Measurements from ENCODE around the gene CDH24. TPM values are rescaled to one million over a fixed set of nuclear protein-coding genes. Genes with fewer than 3 reads are reported as not detected.

Gene CDH24
- total and polyA plus RNA-seq, 8 donors: 1.2 to 14.3 (median 3.7) TPM; not detected in 1

DNA sequence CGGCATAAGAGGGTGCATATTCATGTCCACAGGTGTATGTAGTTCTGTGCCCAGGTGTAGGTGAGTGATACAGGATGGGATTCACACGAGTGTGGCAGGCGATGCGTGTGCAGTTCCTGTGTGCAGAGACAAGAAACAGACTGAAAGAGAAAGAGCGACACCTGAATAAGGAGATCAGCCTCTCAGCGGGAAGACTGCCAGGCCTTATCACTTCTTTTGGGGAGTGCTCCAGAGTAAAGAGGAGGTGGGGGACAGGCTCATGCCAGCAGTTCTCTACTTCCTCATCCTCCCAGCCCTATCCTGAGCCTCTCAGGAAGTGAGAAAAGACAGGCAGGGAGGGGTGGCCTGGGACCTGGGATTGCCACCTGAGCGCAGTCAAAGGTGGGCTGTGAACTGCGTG is 12.5 kb downstream of the CDH24 start:
- Histone ChIP-seq H3K4me3 (no peak overlapping the region), H3K36me3 (no peaks in the 10 kb centered on the region), H3K27ac (peak overlapping the region in 1 of 5 donors; percentile 27), H3K9me3 (no peaks in the 10 kb centered on the region), H3K4me1 (peaks cover 0 to 18% (median 8%) of the 10 kb centered on the region in 4 donors), H3K27me3 (peaks cover 0 to 12% (median 0%) of the 10 kb centered on the region in 3 donors)
- intact Hi-C loops (cut with DNase I; ENCODE audit: low total_unique reads): no loop called here
- DNase-seq: peak; percentile 9 to 59
- TF ChIP-seq EP300 (IDR thresholded peaks at IDR 0.05) (no peak), POLR2AphosphoS5 (IDR thresholded peaks at IDR 0.05) (no peak), POLR2A (IDR thresholded peaks at IDR 0.05) (no peak)
- TF ChIP-seq, protein P1, sequence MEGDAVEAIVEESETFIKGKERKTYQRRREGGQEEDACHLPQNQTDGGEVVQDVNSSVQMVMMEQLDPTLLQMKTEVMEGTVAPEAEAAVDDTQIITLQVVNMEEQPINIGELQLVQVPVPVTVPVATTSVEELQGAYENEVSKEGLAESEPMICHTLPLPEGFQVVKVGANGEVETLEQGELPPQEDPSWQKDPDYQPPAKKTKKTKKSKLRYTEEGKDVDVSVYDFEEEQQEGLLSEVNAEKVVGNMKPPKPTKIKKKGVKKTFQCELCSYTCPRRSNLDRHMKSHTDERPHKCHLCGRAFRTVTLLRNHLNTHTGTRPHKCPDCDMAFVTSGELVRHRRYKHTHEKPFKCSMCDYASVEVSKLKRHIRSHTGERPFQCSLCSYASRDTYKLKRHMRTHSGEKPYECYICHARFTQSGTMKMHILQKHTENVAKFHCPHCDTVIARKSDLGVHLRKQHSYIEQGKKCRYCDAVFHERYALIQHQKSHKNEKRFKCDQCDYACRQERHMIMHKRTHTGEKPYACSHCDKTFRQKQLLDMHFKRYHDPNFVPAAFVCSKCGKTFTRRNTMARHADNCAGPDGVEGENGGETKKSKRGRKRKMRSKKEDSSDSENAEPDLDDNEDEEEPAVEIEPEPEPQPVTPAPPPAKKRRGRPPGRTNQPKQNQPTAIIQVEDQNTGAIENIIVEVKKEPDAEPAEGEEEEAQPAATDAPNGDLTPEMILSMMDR (IDR thresholded peaks at IDR 0.05): no peak
- 38 to 61% (median 57%) methylated on average over 8 of the region's 8 CpGs for WGBS, 5 donors

DNA sequence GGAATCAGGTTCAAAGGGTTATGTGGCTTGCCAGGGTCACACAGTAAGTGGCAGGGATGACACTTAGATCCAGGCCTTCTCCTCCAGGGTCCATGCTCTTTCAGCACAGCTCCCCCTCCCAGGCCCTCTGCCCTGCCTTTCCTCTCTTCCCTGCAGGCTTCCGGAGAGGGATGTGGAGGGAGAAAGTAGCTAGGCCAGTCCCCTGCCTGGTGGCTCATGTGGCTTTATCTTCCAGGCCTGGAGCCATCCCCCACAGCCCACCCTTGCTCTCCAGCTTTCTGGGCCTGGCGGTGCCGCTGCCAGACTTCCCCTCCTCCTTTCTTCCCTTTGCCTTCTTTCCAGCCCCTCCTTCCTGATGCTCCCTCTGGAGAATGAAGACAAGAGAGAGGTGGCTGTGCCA is 13.6 kb downstream of the CDH24 start:
- Histone ChIP-seq H3K4me3 (no peak overlapping the region), H3K36me3 (no peaks in the 10 kb centered on the region), H3K9me3 (no peaks in the 10 kb centered on the region), H3K4me1 (peaks cover 0 to 18% (median 8%) of the 10 kb centered on the region in 4 donors), H3K27ac (no peak overlapping the region), H3K27me3 (peaks cover 0 to 12% (median 0%) of the 10 kb centered on the region in 3 donors)
- intact Hi-C loops (cut with DNase I; ENCODE audit: low total_unique reads): no loop called here
- TF ChIP-seq, protein P1 (IDR thresholded peaks at IDR 0.05): no peak
- no peak for TF ChIP-seq POLR2AphosphoS5 (IDR thresholded peaks at IDR 0.05)
- no peak for TF ChIP-seq EP300 (IDR thresholded peaks at IDR 0.05)
- TF ChIP-seq POLR2A (IDR thresholded peaks at IDR 0.05): no peak
- DNase-seq: peak in 1 of 2 donors; percentile 45
- 73 to 94% (median 88%) methylated on average over 3 of the region's 3 CpGs for WGBS, 5 donors

DNA sequence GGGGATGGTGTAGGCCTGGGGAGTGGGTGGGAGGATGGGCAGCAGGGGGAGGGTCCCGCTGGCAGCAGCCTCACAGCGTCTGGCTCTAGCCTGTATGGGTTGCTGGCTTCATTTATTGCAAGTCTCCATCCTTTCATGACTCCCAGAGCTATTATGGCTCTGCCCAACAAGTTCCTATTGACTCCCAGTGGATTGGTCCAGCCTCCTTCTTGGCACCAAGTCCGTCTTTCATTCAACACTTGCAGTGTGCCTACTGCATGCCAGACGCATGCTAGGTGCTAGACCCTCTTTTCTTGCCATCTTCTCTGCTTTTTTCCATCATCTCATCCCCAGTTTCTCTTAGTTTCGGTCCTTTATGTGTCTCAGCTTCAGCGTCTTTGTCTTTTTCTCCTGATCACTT is 14.2 kb downstream of the CDH24 start:
- Histone ChIP-seq H3K4me1 (peaks cover 0 to 18% (median 8%) of the 10 kb centered on the region in 4 donors), H3K27ac (no peak overlapping the region), H3K27me3 (peaks cover 0 to 10% (median 0%) of the 10 kb centered on the region in 3 donors), H3K9me3 (no peaks in the 10 kb centered on the region), H3K36me3 (no peaks in the 10 kb centered on the region), H3K4me3 (no peak overlapping the region)
- peak in 1 of 2 donors; percentile 6 for DNase-seq
- intact Hi-C loops (cut with DNase I; ENCODE audit: low total_unique reads): no loop called here
- WGBS, 5 donors: 74 to 90% (median 83%) methylated on average over 5 to 6 of the region's 6 CpGs
- TF ChIP-seq, protein P1 (IDR thresholded peaks at IDR 0.05): no peak
- TF ChIP-seq POLR2AphosphoS5 (IDR thresholded peaks at IDR 0.05): no peak

DNA sequence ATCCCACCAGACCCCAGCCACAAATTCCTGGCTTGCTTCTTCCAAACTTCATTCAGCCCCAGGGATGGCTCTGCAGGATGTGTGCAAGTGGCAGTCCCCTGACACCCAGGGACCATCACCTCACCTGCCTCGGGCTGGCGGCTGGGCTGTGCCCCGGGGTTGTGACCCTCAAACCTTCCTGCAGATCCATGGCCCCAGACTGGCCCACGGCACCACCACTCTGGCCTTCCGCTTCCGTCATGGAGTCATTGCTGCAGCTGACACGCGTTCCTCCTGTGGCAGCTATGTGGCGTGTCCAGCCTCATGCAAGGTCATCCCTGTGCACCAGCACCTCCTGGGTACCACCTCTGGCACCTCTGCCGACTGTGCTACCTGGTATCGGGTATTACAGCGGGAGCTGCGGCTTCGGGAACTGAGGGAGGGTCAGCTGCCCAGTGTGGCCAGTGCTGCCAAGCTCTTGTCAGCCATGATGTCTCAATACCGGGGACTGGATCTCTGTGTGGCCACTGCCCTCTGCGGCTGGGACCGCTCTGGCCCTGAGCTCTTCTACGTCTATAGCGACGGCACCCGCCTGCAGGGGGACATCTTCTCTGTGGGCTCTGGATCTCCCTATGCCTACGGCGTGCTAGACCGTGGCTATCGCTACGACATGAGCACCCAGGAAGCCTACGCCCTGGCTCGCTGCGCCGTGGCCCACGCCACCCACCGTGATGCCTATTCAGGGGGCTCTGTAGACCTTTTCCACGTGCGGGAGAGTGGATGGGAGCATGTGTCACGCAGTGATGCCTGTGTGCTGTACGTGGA is 15.0 kb downstream of the CDH24 start, which contains the start of gene PSMB11:
TSS of gene PSMB11 (plus strand) at position 51 of the 804 bp plus-strand sequence. CDS start at position 65, 14 bp downstream.
- intact Hi-C loops (cut with DNase I; ENCODE audit: low total_unique reads): no loop called here
- WGBS, 5 donors: 90 to 95% (median 94%) methylated on average over 25 to 36 of the region's 36 CpGs

More for the DNA sequence above, 15.0 kb downstream of the CDH24 start, which contains the start of gene PSMB11:
- Histone ChIP-seq H3K4me3 (no peak within 1 kb of the TSS), H3K27me3 (peaks cover 0 to 4% (median 0%) of the 10 kb centered on the region in 3 donors), H3K27ac (no peak within 1 kb of the TSS), H3K4me1 (peaks cover 0 to 18% (median 8%) of the 10 kb centered on the region in 4 donors), H3K36me3 (no peaks in the 10 kb centered on the region), H3K9me3 (no peaks in the 10 kb centered on the region)
- no peak for DNase-seq
- TF ChIP-seq EP300 (IDR thresholded peaks at IDR 0.05) (no peak), POLR2A (IDR thresholded peaks at IDR 0.05) (no peak), POLR2AphosphoS5 (IDR thresholded peaks at IDR 0.05) (no peak)
- TF ChIP-seq, protein P1 (IDR thresholded peaks at IDR 0.05): no peak

All from stomach (tissue), 9 donors.